ENCODE data around the gene C6orf141. TPM values are rescaled to one million over a fixed set of nuclear protein-coding genes. Genes with fewer than 3 reads are reported as not detected.

C6orf141 gene
- total and polyA plus RNA-seq, 2 of the 13 experiments (the other 11 are each of a cell fraction or from before 2014, with no cell fraction given): 0.07 TPM; not detected in 1

GRCh38 chr6:49506569-49507111 lies 43.8 kb upstream of the C6orf141 start (continued):
- TF ChIP-seq AKNA (CRISPR knock-in tag; IDR thresholded peaks at IDR 0.05; ENCODE audit: borderline replicate concordance) (no peak), SMAD9 (CRISPR knock-in tag; IDR thresholded peaks at IDR 0.05) (0 out of 2 replicates have a peak, but pooled peaks have one; percentile 23), ZNF607 (CRISPR knock-in tag; IDR thresholded peaks at IDR 0.05; ENCODE audit: borderline replicate concordance) (0 out of 2 replicates have a peak, but pooled peaks have one; percentile 58), BORCS8-MEF2B (CRISPR knock-in tag; IDR thresholded peaks at IDR 0.05) (no peak), JUND (CRISPR knock-in tag; IDR thresholded peaks at IDR 0.05) (peak; percentile 85), ZNF678 (CRISPR knock-in tag; IDR thresholded peaks at IDR 0.05) (no peak), FOXJ3 (CRISPR knock-in tag; IDR thresholded peaks at IDR 0.05; ENCODE audit: borderline replicate concordance) (peak; percentile 51; the same call in 1 of the 2 replicates), ZNF274 (CRISPR knock-in tag; IDR thresholded peaks at IDR 0.05) (0 out of 2 replicates have a peak, but pooled peaks have one; percentile 19), HNF4A (CRISPR knock-in tag; IDR thresholded peaks at IDR 0.05) (0 out of 2 replicates have a peak, but pooled peaks have one; percentile 22), ZNF280D (CRISPR knock-in tag; IDR thresholded peaks at IDR 0.05) (no peak), SUZ12 (IDR thresholded peaks at IDR 0.05; ENCODE audit: low read depth, low read length) (no peak), ZNF547 (CRISPR knock-in tag; IDR thresholded peaks at IDR 0.05) (no peak), DMTF1 (CRISPR knock-in tag; IDR thresholded peaks at IDR 0.05) (no peak), SP5 (CRISPR knock-in tag; IDR thresholded peaks at IDR 0.05; ENCODE audit: borderline replicate concordance, low read depth) (no peak), ZNF335 (CRISPR knock-in tag; IDR thresholded peaks at IDR 0.05) (no peak), RBAK (CRISPR knock-in tag; IDR thresholded peaks at IDR 0.05) (no peak), ZBTB26 (CRISPR knock-in tag; IDR thresholded peaks at IDR 0.05; ENCODE audit: borderline replicate concordance) (peak; percentile 28; the same call in 1 of the 2 replicates), MEIS2 (CRISPR knock-in tag; IDR thresholded peaks at IDR 0.05) (no peak), FOXK2 (IDR thresholded peaks at IDR 0.05) (no peak)

Measured in HepG2 (cell line).